Endodermal cell (in vitro differentiated cells): ENCODE results near the gene OPRPN. TPM values are rescaled to one million over a fixed set of nuclear protein-coding genes. Genes with fewer than 3 reads are reported as not detected.
A peak's percentile ranks its signal among the peaks of the same experiment; 100 is the strongest.

Source experiments
- DNase-seq: peaks from one replicate; pipeline ENCODE4 v3.0.0-alpha.2; 2017
- H3K27ac ChIP-seq: 2 replicates; pipeline ENCODE4 v1.5.1; 2013; ENCODE audit warnings: mild to moderate bottlenecking, low read depth, low read length, moderate library complexity
- H3K27me3 ChIP-seq: 2 replicates; pipeline ENCODE4 v1.6.1; 2013; ENCODE audit warnings: mild to moderate bottlenecking, low read length, moderate library complexity; ENCODE audit not compliant: insufficient read depth, control insufficient read depth, poor library complexity, severe bottlenecking
- H3K36me3 ChIP-seq: 2 replicates; pipeline ENCODE4 v1.7.0; 2013; ENCODE audit warnings: mild to moderate bottlenecking, low read length, moderate library complexity; ENCODE audit not compliant: control insufficient read depth, insufficient read depth
- H3K4me1 ChIP-seq: one replicate; pipeline ENCODE4 v1.7.0; 2013; ENCODE audit warnings: low read length; ENCODE audit not compliant: control insufficient read depth, insufficient read depth
- H3K4me3 ChIP-seq: 2 replicates; pipeline ENCODE4 v1.5.1; 2013; ENCODE audit warnings: mild to moderate bottlenecking, low read length, moderate library complexity
- H3K9ac ChIP-seq: 2 replicates; pipeline ENCODE4 v1.6.1; 2013; ENCODE audit warnings: mild to moderate bottlenecking, low read length, moderate library complexity; ENCODE audit not compliant: poor library complexity, severe bottlenecking; ENCODE audit errors: extremely low read depth
- H3K9me3 ChIP-seq: 2 replicates; pipeline ENCODE4 v1.6.1; 2013; ENCODE audit warnings: mild to moderate bottlenecking, low read length, moderate library complexity; ENCODE audit not compliant: control insufficient read depth
- H3K27ac Mint-ChIP-seq: 2 replicates; pipeline ENCODE4 v1.8.0; 2020; ENCODE audit warnings: mixed read lengths
- H3K27me3 Mint-ChIP-seq: 2 replicates; pipeline ENCODE4 v1.8.0; 2021; ENCODE audit warnings: mild to moderate bottlenecking, mixed read lengths; ENCODE audit not compliant: insufficient read depth
- H3K36me3 Mint-ChIP-seq: 2 replicates; pipeline ENCODE4 v1.8.0; 2020; ENCODE audit warnings: low read depth, mixed read lengths
- H3K4me1 Mint-ChIP-seq: 2 replicates; pipeline ENCODE4 v1.8.0; 2020; ENCODE audit warnings: mixed read lengths
- H3K4me3 Mint-ChIP-seq: 2 replicates; pipeline ENCODE4 v1.8.0; 2020; ENCODE audit warnings: mild to moderate bottlenecking, moderate library complexity, mixed read lengths
- H3K9me3 Mint-ChIP-seq: 2 replicates; pipeline ENCODE4 v1.8.0; 2020; ENCODE audit warnings: mild to moderate bottlenecking, mixed read lengths
- CTCF ChIP-seq: fragments of 200-600 bp; sonication (generic); conservative IDR thresholded peaks from 2 replicates; pipeline ENCODE4 v1.5.0; 2021; ENCODE audit warnings: antibody characterized with exemption, mild to moderate bottlenecking
- WGBS, 2 experiments: methylation state at CpG; one replicate each; pipeline versions ENCODE4 v1.1.5 to v1.1.7; 2013; ENCODE audit warnings: missing lambda C conversion rate in 2 of 2, mixed read lengths in 1 of 2; ENCODE audit not compliant: insufficient coverage in 1 of 2, insufficient read length in 1 of 2; 5-methylcytosine and 5-hydroxymethylcytosine counted together
- total RNA-seq, 2 donors: library from RNA; stranded (reverse); fragmentation: NEBNext Ultra II Directional in 1 of 2; extraction: Animal tissue kit (Norgen Biotek cat#: 25700) in 1 of 2; gene quantifications; 2 replicates in 1 of 2; 3 replicates in 1 of 2; pipeline ENCODE4 v1.2.1, GENCODE V29; 2021

Gene OPRPN
- total RNA-seq, 2 donors from 2014 or later: not detected

DNA sequence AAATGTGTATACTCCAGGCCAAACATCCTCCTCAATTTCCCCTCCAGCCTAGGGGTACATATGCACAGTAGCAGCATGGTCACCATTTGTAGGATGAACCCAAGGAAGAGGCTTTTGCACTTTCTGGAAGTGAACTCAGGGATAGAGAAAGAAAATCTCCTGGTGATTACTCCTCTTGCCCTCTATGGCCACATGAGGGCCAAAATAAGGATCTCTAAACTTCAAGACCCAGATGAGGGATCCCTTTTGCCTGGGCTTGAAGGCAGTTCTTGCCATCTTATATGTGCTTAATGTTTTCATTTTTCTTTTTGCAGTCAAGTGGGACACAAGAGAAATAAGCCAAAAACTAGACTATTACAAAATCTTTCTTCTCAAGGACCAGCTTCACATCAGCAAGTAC is 44.7 kb downstream of the OPRPN start:
- Histone ChIP-seq H3K4me3 (no peak overlapping the region), H3K9me3 (no peaks in the 10 kb centered on the region), H3K9ac (no peak overlapping the region), H3K27ac (no peak overlapping the region), H3K4me1 (no peaks in the 10 kb centered on the region), H3K36me3 (no peaks in the 10 kb centered on the region), H3K27me3 (no peaks in the 10 kb centered on the region)
- TF ChIP-seq CTCF: peak; percentile 54
- Mint-ChIP-seq H3K4me3 (no peak overlapping the region), H3K27me3 (no peaks in the 10 kb centered on the region), H3K36me3 (no peaks in the 10 kb centered on the region), H3K27ac (no peak overlapping the region), H3K4me1 (peaks cover 6% of the 10 kb centered on the region), H3K9me3 (no peaks in the 10 kb centered on the region)
- no peak for DNase-seq

DNA sequence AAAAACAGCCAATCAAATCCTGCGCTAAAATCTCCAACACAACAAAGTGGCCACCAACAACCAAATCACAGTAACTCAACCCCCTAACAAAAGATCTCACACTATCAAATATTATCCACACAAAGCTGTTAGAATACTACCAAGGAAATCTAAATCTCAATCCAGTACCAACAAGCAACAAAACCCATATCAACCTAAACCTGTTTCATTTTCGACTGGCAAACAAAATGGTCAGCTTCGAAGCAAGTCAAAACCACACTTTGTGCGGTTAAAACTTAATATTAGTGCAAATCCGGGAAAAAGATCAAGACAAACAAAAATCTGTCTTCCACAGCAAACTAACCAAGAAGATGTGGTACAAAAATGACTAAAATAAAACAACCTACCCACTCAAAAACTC is 45.6 kb downstream of the OPRPN start:
- Histone ChIP-seq H3K4me3 (no peak overlapping the region), H3K4me1 (no peaks in the 10 kb centered on the region), H3K27me3 (no peaks in the 10 kb centered on the region), H3K9me3 (no peaks in the 10 kb centered on the region), H3K36me3 (no peaks in the 10 kb centered on the region), H3K9ac (no peak overlapping the region), H3K27ac (no peak overlapping the region)
- 86% methylated on average over 5 of the region's 5 CpGs; no CpG with 5 or more reads in 1 of the 2 experiments for WGBS, 2 experiments
- DNase-seq: no peak
- H3K4me1 Mint-ChIP-seq: peaks cover 6% of the 10 kb centered on the region
- H3K9me3 Mint-ChIP-seq: no peaks in the 10 kb centered on the region
- H3K27me3 Mint-ChIP-seq: no peaks in the 10 kb centered on the region
- H3K27ac Mint-ChIP-seq: no peak overlapping the region
- no peaks in the 10 kb centered on the region for H3K36me3 Mint-ChIP-seq
- no peak for TF ChIP-seq CTCF
- H3K4me3 Mint-ChIP-seq: no peak overlapping the region

DNA sequence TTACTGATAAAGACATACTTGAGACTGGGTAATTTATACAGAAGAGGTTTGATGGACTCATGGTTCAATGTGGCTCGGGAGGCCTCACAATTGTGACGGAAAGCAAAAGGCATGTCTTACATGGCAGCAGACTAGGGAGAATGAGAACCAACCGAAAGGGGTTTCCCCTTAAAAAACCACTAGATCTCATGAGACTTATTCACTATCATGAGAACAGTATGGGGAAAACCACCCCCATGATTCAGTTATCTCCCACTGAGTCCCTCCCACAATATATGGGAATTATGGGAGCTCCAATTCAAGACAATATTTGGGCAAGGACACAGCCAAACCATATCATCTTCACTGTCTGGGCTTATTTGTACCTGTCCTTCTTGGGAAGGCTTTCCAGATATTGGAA is 51.5 kb downstream of the OPRPN start:
- Histone ChIP-seq H3K27ac (no peak overlapping the region), H3K27me3 (no peaks in the 10 kb centered on the region), H3K9me3 (no peaks in the 10 kb centered on the region), H3K36me3 (no peaks in the 10 kb centered on the region), H3K4me1 (no peaks in the 10 kb centered on the region), H3K4me3 (no peak overlapping the region), H3K9ac (no peak overlapping the region)
- Mint-ChIP-seq H3K9me3 (no peaks in the 10 kb centered on the region), H3K4me3 (no peak overlapping the region), H3K27ac (no peak overlapping the region), H3K4me1 (no peaks in the 10 kb centered on the region), H3K27me3 (no peaks in the 10 kb centered on the region), H3K36me3 (no peaks in the 10 kb centered on the region)
- TF ChIP-seq CTCF: no peak
- 93 to 94% methylated on average over 3 of the region's 3 CpGs for WGBS, 2 experiments
- no peak for DNase-seq
